Measurements from ENCODE around the gene KCNQ5. TPM values are rescaled to one million over a fixed set of nuclear protein-coding genes. Genes with fewer than 3 reads are reported as not detected.

KCNQ5 gene
- polyA plus RNA-seq, 3 donors: not detected

- Histone ChIP-seq H3K4me1 (ENCODE audit: control insufficient read depth in 1 of 2, insufficient read depth in 2 of 2, low read length in 2 of 2) (no peaks in the 10 kb centered on the region), H3K4me2 (replicated peaks; ENCODE audit: extremely low read depth, low read length, poor library complexity, severe bottlenecking) (no peak overlapping the region), H3K9ac (ENCODE audit: insufficient read depth, low read length, poor library complexity, severe bottlenecking) (no peak overlapping the region), H3K79me2 (ENCODE audit: insufficient read depth, low read length) (no peaks in the 10 kb centered on the region), H4K20me1 (ENCODE audit: insufficient read depth, low read length) (no peaks in the 10 kb centered on the region), H2AFZ (ENCODE audit: insufficient read depth, low read depth, low read length, poor library complexity, severe bottlenecking) (no peak overlapping the region), H3K9me3 (replicated peaks in 1 of 2; ENCODE audit: control insufficient read depth in 1 of 2, insufficient read depth in 1 of 2, low read length in 2 of 2) (peaks cover 13 to 15% of the 10 kb centered on the region in 2 donors), H3K36me3 (replicated peaks in 1 of 2; ENCODE audit: control insufficient read depth in 1 of 2, insufficient read depth in 2 of 2, low read length in 2 of 2) (no peaks in the 10 kb centered on the region), H3K27ac (ENCODE audit: low read depth in 1 of 2, low read length in 2 of 2) (no peak overlapping the region), H3K27me3 (ENCODE audit: control insufficient read depth in 2 of 2, insufficient read depth in 2 of 2, low read length in 2 of 2) (no peaks in the 10 kb centered on the region), H3K4me3 (replicated peaks in 1 of 3; ENCODE audit: low read depth in 2 of 3, low read length in 3 of 3) (no peak overlapping the region)
- TF ChIP-seq, protein P1, sequence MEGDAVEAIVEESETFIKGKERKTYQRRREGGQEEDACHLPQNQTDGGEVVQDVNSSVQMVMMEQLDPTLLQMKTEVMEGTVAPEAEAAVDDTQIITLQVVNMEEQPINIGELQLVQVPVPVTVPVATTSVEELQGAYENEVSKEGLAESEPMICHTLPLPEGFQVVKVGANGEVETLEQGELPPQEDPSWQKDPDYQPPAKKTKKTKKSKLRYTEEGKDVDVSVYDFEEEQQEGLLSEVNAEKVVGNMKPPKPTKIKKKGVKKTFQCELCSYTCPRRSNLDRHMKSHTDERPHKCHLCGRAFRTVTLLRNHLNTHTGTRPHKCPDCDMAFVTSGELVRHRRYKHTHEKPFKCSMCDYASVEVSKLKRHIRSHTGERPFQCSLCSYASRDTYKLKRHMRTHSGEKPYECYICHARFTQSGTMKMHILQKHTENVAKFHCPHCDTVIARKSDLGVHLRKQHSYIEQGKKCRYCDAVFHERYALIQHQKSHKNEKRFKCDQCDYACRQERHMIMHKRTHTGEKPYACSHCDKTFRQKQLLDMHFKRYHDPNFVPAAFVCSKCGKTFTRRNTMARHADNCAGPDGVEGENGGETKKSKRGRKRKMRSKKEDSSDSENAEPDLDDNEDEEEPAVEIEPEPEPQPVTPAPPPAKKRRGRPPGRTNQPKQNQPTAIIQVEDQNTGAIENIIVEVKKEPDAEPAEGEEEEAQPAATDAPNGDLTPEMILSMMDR (IDR thresholded peaks at IDR 0.05): no peak
- H3K27me3 Mint-ChIP-seq (ENCODE audit: low read depth in 3 of 3): peaks cover 0 to 3% (median 0%) of the 10 kb centered on the region in 3 donors
- no peak overlapping the region for H3K4me3 Mint-ChIP-seq
- no peak for DNase-seq
- 98% methylated on average over 37 of the region's 41 CpGs for WGBS (ENCODE audit: insufficient coverage)
- H3K9me3 Mint-ChIP-seq: peaks cover 10 to 19% (median 15%) of the 10 kb centered on the region in 7 donors
- no peaks in the 10 kb centered on the region for H3K4me1 Mint-ChIP-seq
- no peak overlapping the region for H3K27ac Mint-ChIP-seq
- intact Hi-C loops (cut with micrococcal nuclease): no loop called here
- peaks cover 0 to 9% of the 10 kb centered on the region in 2 donors for H3K36me3 Mint-ChIP-seq
Observed at GRCh38 chr6:73156793-73157767, 535.2 kb downstream of the KCNQ5 start.

GRCh38 chr6:73157870-73158269 lies 536.0 kb downstream of the KCNQ5 start:
- Histone ChIP-seq H3K36me3 (replicated peaks in 1 of 2; ENCODE audit: control insufficient read depth in 1 of 2, insufficient read depth in 2 of 2, low read length in 2 of 2) (no peaks in the 10 kb centered on the region), H3K79me2 (ENCODE audit: insufficient read depth, low read length) (no peaks in the 10 kb centered on the region), H2AFZ (ENCODE audit: insufficient read depth, low read depth, low read length, poor library complexity, severe bottlenecking) (no peak overlapping the region), H3K9ac (ENCODE audit: insufficient read depth, low read length, poor library complexity, severe bottlenecking) (no peak overlapping the region), H4K20me1 (ENCODE audit: insufficient read depth, low read length) (no peaks in the 10 kb centered on the region), H3K4me1 (ENCODE audit: control insufficient read depth in 1 of 2, insufficient read depth in 2 of 2, low read length in 2 of 2) (no peaks in the 10 kb centered on the region), H3K4me2 (replicated peaks; ENCODE audit: extremely low read depth, low read length, poor library complexity, severe bottlenecking) (no peak overlapping the region), H3K27me3 (ENCODE audit: control insufficient read depth in 2 of 2, insufficient read depth in 2 of 2, low read length in 2 of 2) (no peaks in the 10 kb centered on the region), H3K9me3 (replicated peaks in 1 of 2; ENCODE audit: control insufficient read depth in 1 of 2, insufficient read depth in 1 of 2, low read length in 2 of 2) (peaks cover 13 to 15% of the 10 kb centered on the region in 2 donors), H3K4me3 (replicated peaks in 1 of 3; ENCODE audit: low read depth in 2 of 3, low read length in 3 of 3) (no peak overlapping the region), H3K27ac (ENCODE audit: low read depth in 1 of 2, low read length in 2 of 2) (no peak overlapping the region)
- Mint-ChIP-seq H3K4me3 (no peak overlapping the region), H3K4me1 (no peaks in the 10 kb centered on the region), H3K27me3 (ENCODE audit: low read depth in 3 of 3) (peaks cover 0 to 3% (median 0%) of the 10 kb centered on the region in 3 donors), H3K9me3 (peaks cover 10 to 19% (median 15%) of the 10 kb centered on the region in 7 donors), H3K27ac (peak overlapping the region in 1 of 7 donors; percentile 33), H3K36me3 (peaks cover 0 to 9% of the 10 kb centered on the region in 2 donors)
- intact Hi-C loops (cut with micrococcal nuclease): no loop called here
- 96% methylated on average over 31 of the region's 34 CpGs for WGBS (ENCODE audit: insufficient coverage)
- no peak for DNase-seq
- TF ChIP-seq, protein P1 (IDR thresholded peaks at IDR 0.05): no peak

Measured in CD14-positive monocyte (primary cell).